Measurements from ENCODE around the gene CNPPD1.

The CNPPD1 gene

GRCh38 chr2:219179601-219180465 lies 3.1 kb upstream of the CNPPD1 start:
- DNase-seq (ENCODE audit: low read depth), result no peak

DNA sequence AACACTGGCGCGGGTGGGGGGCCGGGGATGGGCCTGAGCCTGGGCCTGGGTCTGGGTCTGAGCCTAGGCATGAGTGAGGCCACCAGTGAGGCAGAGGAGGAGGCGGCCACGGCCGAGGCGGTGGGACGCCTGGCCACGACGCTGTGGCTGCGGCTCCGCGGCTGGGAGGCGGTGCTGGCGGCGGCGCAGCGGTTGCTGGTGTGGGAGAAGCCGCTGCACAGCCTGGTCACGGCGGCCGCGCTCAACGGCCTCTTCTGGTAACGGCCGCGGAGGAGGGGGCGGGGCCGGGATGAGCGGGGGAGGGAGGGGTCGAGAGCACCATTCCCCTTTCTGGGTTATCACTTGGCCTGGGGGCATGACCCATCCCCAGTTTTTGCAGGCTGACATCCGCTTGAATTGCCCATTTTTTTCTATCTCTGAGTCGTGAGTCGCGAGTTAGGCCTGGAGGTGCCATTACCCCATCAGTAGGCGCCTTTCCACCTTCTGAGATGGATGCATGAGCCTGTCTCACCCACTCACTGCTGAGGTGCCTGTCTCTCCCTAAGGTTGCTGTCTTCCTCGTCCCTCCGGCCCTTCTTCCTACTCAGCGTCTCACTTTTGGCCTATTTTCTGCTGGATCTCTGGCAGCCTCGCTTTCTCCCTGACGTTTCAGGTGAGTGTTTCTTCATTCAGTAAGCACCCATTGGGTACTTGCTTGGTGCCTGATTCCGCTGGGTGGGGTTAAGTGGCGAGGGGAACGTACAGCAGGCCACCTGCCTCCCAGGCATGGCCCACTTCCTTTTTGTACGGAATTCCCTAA lies 1.9 kb upstream of the CNPPD1 start:
- DNase-seq (ENCODE audit: low read depth), result no peak

DNA sequence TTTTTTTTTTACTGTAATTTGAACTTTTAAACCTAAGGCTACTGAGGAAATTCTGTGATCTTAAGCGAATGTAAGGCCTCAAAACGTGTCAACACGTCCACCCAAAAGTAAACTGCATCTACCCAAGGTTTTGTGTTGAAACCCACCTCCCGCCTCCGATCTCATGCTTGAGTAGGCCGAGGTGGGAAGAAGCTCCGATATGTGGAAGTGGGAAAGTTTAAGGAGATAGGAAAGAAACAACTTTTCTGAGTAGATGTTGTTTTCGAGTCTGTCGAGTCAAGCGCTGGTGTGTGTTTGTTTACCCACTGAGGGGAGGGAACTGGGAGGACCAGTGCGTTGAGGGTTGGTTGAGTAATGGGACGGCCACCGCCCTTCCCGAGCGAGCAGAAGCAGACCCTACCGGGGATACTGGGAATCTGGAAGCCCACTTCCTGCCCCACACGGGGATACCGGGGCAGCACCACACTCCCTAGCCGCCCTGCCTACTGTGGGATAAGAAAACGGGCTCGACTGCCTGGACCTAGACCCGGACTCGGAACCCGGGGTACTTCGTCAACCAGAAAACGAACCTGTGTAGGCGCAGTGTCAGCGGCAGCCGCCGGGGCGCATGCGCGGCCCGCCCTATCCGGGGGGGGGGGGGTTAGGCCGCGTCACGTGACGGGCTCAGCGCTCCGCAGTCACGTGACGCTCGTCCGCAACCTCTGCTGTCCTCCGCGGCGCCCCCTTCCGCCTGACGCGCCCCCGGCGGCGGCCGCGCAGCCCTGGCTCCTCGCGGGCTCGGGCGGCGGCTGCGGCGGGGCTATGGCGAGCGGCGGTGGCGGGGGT lies 1.0 kb upstream of the CNPPD1 start, which contains the start of gene RETREG2:
TSS of gene RETREG2 (plus strand) at position 724 of the 825 bp plus-strand sequence. CDS start at position 802, 78 bp downstream.
- DNase-seq (ENCODE audit: low read depth), result peak; percentile 79

DNA sequence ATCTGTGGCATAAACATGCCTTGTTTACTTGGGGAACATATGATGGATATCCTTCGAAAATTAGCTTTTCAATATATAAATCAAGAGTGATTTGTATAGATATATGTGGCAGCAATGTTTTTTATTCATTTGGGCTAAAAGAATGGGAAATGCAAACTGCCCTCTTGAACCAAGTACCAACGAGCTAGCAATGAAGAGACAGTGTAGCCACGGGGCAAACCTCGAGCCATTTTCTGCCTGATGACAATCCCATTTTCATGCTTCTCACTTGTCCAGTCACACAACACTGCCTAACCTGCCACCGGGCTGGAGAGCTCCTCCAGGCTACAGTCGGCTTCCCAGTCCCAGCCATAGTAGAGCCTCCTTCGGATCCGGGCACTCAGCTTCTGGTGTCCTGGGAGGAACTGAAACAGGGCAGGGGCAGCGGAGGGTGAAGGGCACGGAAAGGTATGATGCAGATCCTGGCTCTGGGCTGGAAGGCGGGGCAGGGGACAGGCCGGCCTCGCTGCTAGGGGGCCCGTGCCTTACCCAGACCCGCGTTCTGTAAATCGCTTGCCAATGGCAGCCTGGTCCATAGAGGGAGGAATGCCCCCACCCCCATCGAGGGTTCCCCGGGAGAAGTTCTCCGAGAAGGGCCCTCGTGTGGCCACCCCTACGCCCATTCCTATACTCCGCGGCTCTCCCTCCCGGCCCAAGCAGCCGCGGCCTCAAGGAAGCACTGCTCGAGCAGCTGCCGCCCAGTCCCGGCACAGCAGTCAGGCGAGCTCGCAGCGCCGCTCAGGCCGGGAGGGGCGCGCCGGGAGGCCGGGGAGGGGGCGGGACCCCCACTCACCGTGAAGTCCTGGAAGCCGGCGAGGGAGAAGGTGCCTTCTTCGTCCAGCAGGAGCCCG lies 552 bp downstream of the CNPPD1 start:
- no peak for DNase-seq (ENCODE audit: low read depth)

DNA sequence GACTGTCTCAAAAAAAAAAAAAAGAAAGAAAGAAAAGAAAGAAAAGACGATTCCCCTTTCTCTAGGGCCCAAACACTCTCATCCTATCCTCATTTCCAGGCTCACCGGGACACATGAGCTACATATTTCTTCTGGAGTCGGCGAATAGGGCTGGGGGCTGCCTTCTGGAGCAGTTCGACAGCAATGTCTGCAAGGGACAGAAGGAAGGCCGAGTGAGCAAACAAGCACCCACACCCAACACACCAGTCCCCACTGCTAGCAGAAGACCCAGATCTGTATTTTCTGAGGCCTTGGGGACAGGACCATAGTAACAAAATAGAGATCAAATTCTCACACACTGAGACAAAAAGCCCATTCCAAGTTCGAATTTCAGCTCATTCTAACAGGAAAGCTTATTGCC lies 1.2 kb downstream of the CNPPD1 start:
- DNase-seq (ENCODE audit: low read depth), result no peak

DNA sequence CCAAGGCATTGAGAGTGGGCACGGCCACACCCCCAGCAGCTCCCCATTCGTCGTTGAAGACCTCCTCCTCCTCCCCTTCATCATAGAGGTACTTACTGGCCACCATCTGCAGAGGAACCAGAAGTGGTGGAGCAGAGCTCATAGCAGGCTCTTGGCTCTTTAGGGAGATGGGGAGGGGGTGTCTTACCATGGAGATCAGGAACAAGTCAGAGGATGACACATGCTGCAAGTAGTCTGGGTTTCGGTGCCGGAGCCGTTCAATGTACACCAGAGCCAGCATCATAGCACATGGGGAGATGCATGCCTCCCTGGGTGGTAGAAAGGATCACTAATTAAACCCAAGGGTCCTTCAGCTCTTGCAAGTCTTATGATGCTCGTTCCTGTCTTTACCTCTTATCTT lies 1.9 kb downstream of the CNPPD1 start:
- DNase-seq (ENCODE audit: low read depth), result no peak

DNA sequence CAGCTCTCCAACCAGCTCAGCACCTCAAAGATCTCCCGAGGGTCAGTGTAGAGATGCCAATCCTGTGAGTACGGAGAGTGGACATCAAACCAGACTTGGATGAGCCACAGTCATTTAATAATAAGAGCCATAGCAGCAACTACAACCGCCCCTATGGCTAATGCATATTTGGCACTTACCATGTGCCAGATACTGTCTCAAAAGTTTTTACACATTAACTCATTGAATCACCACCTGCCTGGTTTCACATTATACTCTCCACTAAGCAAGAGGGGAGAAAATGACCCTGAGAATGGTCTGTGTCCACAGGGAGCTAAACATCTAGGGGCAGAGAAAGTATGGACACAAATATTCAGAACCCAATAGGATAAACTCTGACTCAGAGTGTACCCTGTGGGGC lies 2.6 kb downstream of the CNPPD1 start:
- DNase-seq (ENCODE audit: low read depth), result no peak

GRCh38 chr2:219173176-219173575 lies 3.5 kb downstream of the CNPPD1 start:
- DNase-seq (ENCODE audit: low read depth), result no peak

DNA sequence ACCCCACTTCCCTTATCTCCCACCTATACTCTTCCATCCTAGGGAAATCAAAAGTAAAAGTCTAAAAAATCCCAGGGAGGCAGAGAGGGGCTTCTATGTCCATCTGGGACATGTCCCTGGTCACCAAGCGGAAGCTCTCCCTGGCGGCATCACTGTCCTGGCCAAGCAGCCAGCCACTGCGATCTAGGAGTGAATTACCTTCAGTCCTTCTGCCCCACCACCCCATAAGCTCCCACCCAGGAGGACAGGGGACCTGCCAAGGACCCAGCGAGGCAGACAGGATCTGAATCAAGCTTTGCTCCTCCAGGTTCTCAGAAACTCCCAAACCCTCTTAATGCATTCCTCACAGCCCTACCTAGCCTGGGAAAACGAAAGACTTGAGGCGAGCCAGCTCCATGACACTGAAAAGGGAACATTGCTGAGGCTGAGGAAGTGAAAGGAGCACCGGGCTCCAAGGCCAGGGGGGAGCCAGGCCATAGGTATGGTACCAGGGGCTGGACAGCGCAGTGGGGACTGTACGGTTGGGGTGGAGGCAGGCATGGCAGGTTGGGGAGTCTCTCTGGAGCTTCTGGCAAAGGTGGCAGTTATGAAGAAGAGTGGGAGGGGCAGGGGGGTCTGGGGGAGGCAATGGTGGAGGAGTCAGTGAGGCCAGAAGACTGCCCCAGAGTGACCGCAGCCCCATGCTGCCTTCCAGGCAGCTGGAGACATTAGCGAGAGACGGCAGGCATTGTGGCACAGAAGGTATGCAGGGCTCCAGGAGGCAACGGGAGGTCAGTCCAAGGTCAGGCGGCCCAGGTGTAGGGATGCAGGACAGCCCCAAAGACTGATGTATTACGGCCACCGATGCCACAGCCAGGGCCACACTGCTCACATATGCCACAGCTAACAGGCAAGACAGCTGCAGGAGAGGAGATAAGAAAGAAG lies 4.2 kb downstream of the CNPPD1 start:
- no peak for DNase-seq (ENCODE audit: low read depth)

DNA sequence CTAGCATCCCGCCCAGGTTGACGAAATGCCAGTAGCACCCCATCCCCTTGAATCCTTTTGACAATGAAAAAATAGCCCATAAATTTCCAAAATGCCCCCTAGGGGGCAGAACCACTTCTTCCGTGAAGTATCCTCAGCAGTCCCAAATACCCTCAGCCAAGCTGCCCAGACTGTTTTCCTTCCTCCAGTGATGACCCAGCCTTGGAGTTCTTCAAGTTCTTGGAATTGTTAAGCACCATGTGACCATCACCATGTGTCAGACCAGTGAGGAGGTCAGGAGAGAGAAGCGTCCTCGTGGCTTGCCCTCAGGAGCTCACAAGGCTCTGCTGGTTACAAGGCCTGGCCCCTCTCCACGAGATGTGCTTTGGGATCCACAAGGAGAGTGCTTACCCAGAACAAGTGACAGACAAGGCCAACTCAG lies 5.5 kb downstream of the CNPPD1 start:
- DNase-seq (ENCODE audit: low read depth), result peak; percentile 94

DNA sequence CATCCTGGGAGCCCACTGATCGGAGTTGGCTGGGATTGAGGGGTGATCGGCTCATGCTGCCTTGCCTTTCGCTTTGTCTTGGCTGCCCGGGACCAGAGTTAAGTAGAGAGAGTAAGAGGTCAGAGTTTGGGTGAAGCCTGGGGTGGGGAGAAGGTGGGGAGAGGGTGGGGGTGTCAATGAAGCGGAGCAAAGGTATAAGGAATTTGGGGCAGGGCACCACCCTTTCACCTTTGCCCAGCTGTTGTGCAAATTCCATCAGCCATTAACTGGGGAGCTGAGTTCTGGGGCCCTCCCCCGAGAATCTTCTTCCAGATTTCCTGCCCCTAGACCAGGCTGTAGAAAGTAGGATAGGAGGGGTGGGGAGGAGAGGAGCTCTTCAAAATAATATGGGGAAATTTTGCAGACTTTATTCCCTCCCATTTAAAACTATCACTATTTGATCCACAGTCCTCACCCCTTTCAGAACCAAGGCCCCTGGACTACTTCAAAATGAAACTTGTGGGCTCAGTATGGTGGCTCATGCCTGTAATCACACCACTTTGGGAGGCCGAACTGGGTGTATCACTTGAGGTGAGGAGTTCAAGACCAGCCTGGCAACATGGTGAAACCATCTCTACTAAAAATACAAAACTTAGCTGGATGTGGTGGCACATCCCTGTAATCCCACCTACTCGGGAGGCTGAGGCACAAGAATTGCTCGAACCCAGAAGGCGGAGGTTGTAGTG lies 6.6 kb downstream of the CNPPD1 start, which contains the start of gene SLC23A3:
TSS of gene SLC23A3 (minus strand) at position 100 of the 725 bp plus-strand sequence. CDS start at position 55, 45 bp downstream.
- DNase-seq (ENCODE audit: low read depth), result no peak

GRCh38 chr2:219168932-219169331 lies 7.8 kb downstream of the CNPPD1 start:
- DNase-seq (ENCODE audit: low read depth), result no peak

DNA sequence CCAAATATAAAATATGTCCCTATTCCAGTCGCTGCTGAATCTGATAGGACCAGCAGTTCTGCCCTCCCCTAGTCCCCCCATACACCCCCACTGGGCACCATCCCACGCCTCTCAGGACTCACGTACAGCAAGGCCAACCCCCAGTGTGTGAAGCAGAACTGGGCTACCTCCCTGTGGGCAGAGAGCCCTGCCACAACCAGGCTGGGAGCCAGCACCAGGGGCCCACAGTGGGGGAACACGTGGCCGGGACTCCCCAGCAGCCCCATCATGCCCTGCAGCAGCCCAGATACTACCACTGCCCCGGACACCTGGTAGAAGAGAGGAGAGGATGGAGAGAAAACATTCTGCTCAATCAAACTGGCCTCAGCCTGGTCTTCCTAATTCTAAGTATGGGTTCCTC lies 8.2 kb downstream of the CNPPD1 start:
- no peak for DNase-seq (ENCODE audit: low read depth)

DNA sequence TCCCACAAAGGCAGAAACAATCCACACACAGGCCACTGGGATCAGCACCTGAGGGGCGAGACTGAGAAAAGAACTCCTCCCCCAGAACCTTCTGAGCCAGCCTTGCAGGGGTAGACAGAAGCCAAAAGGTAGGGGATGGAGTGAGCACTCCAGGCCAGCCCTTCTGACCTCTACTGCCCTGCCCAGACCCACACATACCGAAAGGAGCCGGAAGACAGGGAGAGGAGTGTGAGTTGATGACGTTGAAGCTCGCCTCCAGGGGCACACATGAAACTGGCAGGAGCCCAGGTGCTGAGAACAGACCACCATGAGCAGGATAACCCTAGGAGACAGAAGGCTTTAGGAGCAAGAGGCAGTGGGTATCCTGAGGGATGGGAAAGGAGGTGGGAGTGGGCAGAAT lies 8.7 kb downstream of the CNPPD1 start:
- no peak for DNase-seq (ENCODE audit: low read depth)

DNA sequence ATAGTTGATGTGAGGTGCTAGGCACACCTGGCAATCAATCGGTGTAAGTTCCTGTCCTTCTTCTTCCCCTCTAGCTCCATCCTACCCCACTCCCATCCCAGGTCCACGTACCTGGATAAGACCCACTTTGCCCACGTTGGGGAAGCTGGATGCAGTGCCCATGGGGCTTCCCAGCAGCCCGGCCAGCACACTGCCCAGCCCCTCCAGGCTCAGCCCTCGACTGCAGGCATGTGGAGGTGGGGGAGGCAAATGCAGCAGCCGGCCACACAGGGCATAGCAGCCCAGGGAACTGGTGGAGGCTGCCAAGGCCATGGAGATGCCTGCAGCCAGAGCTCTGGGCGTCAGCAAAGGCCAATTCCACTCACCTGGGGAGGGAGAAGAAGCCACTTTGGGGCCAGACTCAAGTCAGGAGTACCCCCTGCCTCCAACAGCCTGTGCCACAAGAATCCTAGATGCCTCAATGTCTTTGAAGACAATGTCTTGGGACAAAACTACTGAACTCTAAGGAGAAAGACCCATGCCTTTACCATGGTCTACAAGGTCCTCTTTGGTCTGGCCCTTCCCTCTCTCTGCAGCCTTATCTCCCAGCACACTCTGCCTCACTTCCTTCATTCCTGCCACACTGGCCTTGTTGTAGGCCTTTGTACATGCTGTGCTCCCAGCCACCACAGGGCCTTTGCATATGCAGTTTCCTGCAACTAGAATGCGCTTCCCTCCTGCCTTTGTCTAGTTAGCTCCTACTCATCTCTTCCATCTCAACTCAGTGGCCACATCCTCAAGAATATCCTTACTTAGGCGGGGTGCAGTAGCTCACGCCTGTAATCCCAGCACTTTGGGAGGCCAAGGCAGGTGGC lies 11.4 kb downstream of the CNPPD1 start:
- no peak for DNase-seq (ENCODE audit: low read depth)

GRCh38 chr2:219163156-219163555 lies 13.6 kb downstream of the CNPPD1 start:
- DNase-seq (ENCODE audit: low read depth), result no peak

DNA sequence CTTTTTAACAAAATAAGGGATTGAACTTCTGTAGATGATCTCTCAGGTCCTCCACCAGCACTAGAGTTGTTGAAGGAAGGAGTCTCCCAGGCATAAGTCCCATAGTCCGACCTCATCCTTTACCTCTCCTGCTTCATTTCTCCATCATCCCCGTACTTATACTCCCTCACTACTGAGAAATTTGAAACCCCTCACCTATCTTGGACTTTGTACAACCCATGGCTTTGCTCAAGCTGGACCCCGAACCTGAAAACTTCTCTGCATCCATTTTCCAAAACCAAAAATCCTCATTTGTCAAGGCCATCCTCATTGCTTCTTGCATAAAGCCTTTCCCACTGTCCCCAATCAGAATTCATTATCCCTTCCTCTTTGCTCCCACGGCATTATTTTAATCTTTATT lies 15.6 kb downstream of the CNPPD1 start:
- no peak for DNase-seq (ENCODE audit: low read depth)
